GM18507 (cell line): ENCODE results near the gene LARGE1.
"Not testable (repeated sequence)": the region's sequence is repeated elsewhere in the genome, so short reads cannot be mapped to it uniquely, and the experiment has no call there.

Source experiments
- DNase-seq: peaks from one replicate; pipeline ENCODE4 v3.0.0; 2011; ENCODE audit warnings: low read depth; ENCODE audit not compliant: insufficient read length; ENCODE audit errors: extremely low spot score
- FAIRE-seq: peaks from 2 replicates; lab custom pipeline; 2011; peaks lifted over from hg19 to GRCh38; lab: Jason Lieb, UNC

The LARGE1 gene

GRCh38 chr22:33589297-33589696, 331.0 kb downstream of the LARGE1 start:
- DNase-seq (no peak), FAIRE-seq (no peak)

GRCh38 chr22:33588860-33589259, 331.4 kb downstream of the LARGE1 start:
- FAIRE-seq (no peak), DNase-seq (no peak)

- FAIRE-seq (no peak), DNase-seq (no peak)
Observed at GRCh38 chr22:33584152-33584551, 336.1 kb downstream of the LARGE1 start.

- no peak for DNase-seq
- no peak for FAIRE-seq
Observed at GRCh38 chr22:33582822-33583400, 337.4 kb downstream of the LARGE1 start.

- no peak for FAIRE-seq
Observed at GRCh38 chr22:33580310-33580709, 340.0 kb downstream of the LARGE1 start.

GRCh38 chr22:33579448-33580093, 340.7 kb downstream of the LARGE1 start:
- DNase-seq (peak; percentile 36), FAIRE-seq (peak; percentile 82)

More at GRCh38 chr22:33580310-33580709, 340.0 kb downstream of the LARGE1 start:
- DNase-seq: no peak

- FAIRE-seq (no peak), DNase-seq (no peak)
Observed at GRCh38 chr22:33578752-33579151, 341.5 kb downstream of the LARGE1 start.

GRCh38 chr22:33577862-33578411, 342.3 kb downstream of the LARGE1 start:
- DNase-seq (no peak), FAIRE-seq (no peak)

- no peak for DNase-seq
- no peak for FAIRE-seq
Observed at GRCh38 chr22:33576205-33576604, 344.1 kb downstream of the LARGE1 start.

GRCh38 chr22:33575771-33576170, 344.5 kb downstream of the LARGE1 start:
- no peak for DNase-seq
- no peak for FAIRE-seq

- no peak for FAIRE-seq
Observed at GRCh38 chr22:33575041-33575440, 345.2 kb downstream of the LARGE1 start.

GRCh38 chr22:33573479-33573878, 346.8 kb downstream of the LARGE1 start:
- no peak for DNase-seq
- FAIRE-seq: no peak

More at GRCh38 chr22:33575041-33575440, 345.2 kb downstream of the LARGE1 start:
- no peak for DNase-seq

GRCh38 chr22:33572086-33572485, 348.2 kb downstream of the LARGE1 start:
- DNase-seq (no peak), FAIRE-seq (no peak)

GRCh38 chr22:33570110-33570509, 350.2 kb downstream of the LARGE1 start:
- DNase-seq (no peak), FAIRE-seq (no peak)

- FAIRE-seq (no peak), DNase-seq (no peak)
Observed at GRCh38 chr22:33569559-33569958, 350.7 kb downstream of the LARGE1 start.

- no peak for DNase-seq
- FAIRE-seq: peak; percentile 74
Observed at GRCh38 chr22:33569018-33569417, 351.3 kb downstream of the LARGE1 start.

GRCh38 chr22:33566495-33566894, 353.8 kb downstream of the LARGE1 start:
- peak; percentile 51 for FAIRE-seq
- not testable (repeated sequence) for DNase-seq

GRCh38 chr22:33565580-33565995, 354.7 kb downstream of the LARGE1 start:
- no peak for DNase-seq
- peak; percentile 82 for FAIRE-seq

- FAIRE-seq: no peak
- DNase-seq: no peak
Observed at GRCh38 chr22:33564683-33565082, 355.6 kb downstream of the LARGE1 start.

GRCh38 chr22:33563220-33563964, 356.9 kb downstream of the LARGE1 start:
- FAIRE-seq (no peak), DNase-seq (no peak)
